ENCODE results near the gene SLC39A11. TPM values are rescaled to one million over a fixed set of nuclear protein-coding genes. Genes with fewer than 3 reads are reported as not detected.

The SLC39A11 gene
- total RNA-seq, 1 donor from 2014 or later: 34.8 TPM

DNA sequence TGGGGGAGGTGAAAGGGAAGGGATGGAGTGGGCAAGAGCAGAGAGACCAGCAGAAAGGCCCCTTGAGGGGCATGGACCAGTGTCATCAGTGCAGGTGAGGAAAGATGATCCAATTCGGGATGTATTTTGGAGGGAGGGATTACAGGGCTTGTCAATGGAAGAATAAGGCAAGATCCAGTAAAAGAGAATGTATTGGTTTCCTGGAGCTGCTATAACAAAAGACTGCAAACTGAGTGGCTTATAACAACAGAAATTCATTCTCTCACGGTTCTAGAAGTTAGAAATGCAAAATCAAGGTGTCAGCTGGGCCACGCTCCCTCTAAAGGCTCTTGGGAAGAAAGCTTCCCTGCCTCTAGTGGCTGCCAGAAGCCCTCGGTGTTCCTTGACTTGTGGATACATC is 41.7 kb downstream of the SLC39A11 start:
- ChIA-PET POLR2A (no interaction called here), CTCF (no interaction called here)
- no peaks in the 10 kb centered on the region for H3K4me1 Mint-ChIP-seq
- H3K36me3 Mint-ChIP-seq (ENCODE audit: low read depth): peaks cover 23% of the 10 kb centered on the region
- no peak overlapping the region for H3K4me3 Mint-ChIP-seq
- no peaks in the 10 kb centered on the region for H3K27me3 Mint-ChIP-seq
- TF ChIP-seq, protein P1, sequence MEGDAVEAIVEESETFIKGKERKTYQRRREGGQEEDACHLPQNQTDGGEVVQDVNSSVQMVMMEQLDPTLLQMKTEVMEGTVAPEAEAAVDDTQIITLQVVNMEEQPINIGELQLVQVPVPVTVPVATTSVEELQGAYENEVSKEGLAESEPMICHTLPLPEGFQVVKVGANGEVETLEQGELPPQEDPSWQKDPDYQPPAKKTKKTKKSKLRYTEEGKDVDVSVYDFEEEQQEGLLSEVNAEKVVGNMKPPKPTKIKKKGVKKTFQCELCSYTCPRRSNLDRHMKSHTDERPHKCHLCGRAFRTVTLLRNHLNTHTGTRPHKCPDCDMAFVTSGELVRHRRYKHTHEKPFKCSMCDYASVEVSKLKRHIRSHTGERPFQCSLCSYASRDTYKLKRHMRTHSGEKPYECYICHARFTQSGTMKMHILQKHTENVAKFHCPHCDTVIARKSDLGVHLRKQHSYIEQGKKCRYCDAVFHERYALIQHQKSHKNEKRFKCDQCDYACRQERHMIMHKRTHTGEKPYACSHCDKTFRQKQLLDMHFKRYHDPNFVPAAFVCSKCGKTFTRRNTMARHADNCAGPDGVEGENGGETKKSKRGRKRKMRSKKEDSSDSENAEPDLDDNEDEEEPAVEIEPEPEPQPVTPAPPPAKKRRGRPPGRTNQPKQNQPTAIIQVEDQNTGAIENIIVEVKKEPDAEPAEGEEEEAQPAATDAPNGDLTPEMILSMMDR (IDR thresholded peaks at IDR 0.05): no peak
- no peak overlapping the region for H3K27ac Mint-ChIP-seq
- DNase-seq: no peak
- intact Hi-C loops (cut with micrococcal nuclease): no loop called here
- H3K9me3 Mint-ChIP-seq: peaks cover 5% of the 10 kb centered on the region
- no peak for ATAC-seq (ENCODE audit: low read depth)

DNA sequence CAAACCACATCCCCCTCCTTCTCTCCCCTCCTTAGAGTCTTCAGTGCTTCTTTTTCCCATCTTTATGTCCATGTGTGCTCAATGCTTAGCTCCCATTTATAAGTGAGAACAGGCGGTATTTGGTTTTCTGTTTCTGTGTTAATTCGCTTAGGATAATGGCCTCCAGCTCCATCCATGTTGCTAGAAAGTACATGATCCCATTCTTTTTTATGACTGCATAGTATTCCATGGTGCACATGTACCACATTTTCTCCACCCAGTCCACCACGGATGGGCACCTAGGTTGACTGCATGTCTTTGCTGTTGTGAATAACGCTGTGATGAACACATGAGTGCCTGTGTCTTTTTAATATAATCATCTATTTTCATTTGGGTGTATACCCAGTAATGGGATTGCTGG is 44.3 kb downstream of the SLC39A11 start:
- intact Hi-C loops (cut with micrococcal nuclease): no loop called here
- H3K4me1 Mint-ChIP-seq: peaks cover 4% of the 10 kb centered on the region
- no peaks in the 10 kb centered on the region for H3K27me3 Mint-ChIP-seq
- H3K9me3 Mint-ChIP-seq: peaks cover 5% of the 10 kb centered on the region
- CTCF ChIA-PET: no interaction called here
- peaks cover 25% of the 10 kb centered on the region for H3K36me3 Mint-ChIP-seq (ENCODE audit: low read depth)
- TF ChIP-seq, protein P1 (IDR thresholded peaks at IDR 0.05): no peak
- ATAC-seq (ENCODE audit: low read depth): no peak
- POLR2A ChIA-PET: interaction anchor here (0.6 kb wide), 2 partner anchors 33 to 64 kb away, joined by 3 read pairs; no protein-coding TSS in a partner anchor
- no peak for DNase-seq
- no peak overlapping the region for H3K4me3 Mint-ChIP-seq
- no peak overlapping the region for H3K27ac Mint-ChIP-seq

DNA sequence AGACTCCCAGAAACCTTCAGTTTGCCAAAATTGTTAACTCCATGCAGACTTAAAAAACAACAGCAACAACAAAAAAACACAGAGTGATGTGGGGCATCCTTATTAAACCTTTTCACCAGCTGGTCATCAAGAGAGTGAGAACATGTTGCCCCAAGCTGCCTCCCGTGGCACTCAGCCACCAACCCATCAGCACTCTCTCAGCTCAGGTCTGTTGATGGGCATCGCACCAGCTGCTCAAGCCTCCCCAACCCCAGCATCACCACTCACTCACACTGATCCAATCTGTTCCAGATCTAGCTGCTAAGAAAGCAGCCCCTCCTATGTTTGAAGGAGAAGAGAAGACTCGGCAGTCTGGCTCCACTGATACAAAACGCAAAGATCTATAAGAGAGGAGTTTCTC is 46.8 kb downstream of the SLC39A11 start:
- H3K27ac Mint-ChIP-seq: no peak overlapping the region
- H3K4me1 Mint-ChIP-seq: peaks cover 4% of the 10 kb centered on the region
- ChIA-PET POLR2A (no interaction called here), CTCF (no interaction called here)
- ATAC-seq (ENCODE audit: low read depth) (no peak), DNase-seq (no peak)
- no peak overlapping the region for H3K4me3 Mint-ChIP-seq
- intact Hi-C loops (cut with micrococcal nuclease): no loop called here
- TF ChIP-seq, protein P1 (IDR thresholded peaks at IDR 0.05): no peak
- H3K36me3 Mint-ChIP-seq (ENCODE audit: low read depth): peaks cover 26% of the 10 kb centered on the region
- H3K9me3 Mint-ChIP-seq: peaks cover 5% of the 10 kb centered on the region
- H3K27me3 Mint-ChIP-seq: no peaks in the 10 kb centered on the region

GRCh38 chr17:73043686-73044581 is 48.6 kb downstream of the SLC39A11 start:
- ATAC-seq (ENCODE audit: low read depth): no peak

More at GRCh38 chr17:73043686-73044581, 48.6 kb downstream of the SLC39A11 start:
- TF ChIP-seq, protein P1 (IDR thresholded peaks at IDR 0.05): no peak
- intact Hi-C loops (cut with micrococcal nuclease): no loop called here
- Mint-ChIP-seq H3K9me3 (peaks cover 8% of the 10 kb centered on the region), H3K27me3 (no peaks in the 10 kb centered on the region), H3K4me3 (no peak overlapping the region), H3K4me1 (peaks cover 4% of the 10 kb centered on the region), H3K36me3 (ENCODE audit: low read depth) (peaks cover 22% of the 10 kb centered on the region), H3K27ac (no peak overlapping the region)
- no peak for DNase-seq
- ChIA-PET CTCF (interaction anchor here (0.7 kb wide), 1 partner anchor 317 kb away, joined by 3 read pairs; no protein-coding TSS in a partner anchor), POLR2A (no interaction called here)
